Stomach smooth muscle (tissue), 2 donors: ENCODE measurements around the gene TLR6.

Experiments
- H3K27ac ChIP-seq: one replicate; pipeline ENCODE4 v1.7.0; 2013; ENCODE audit warnings: mild to moderate bottlenecking, low read length, inconsistent platforms
- H3K27me3 ChIP-seq, 2 donors: one replicate each; pipeline ENCODE4 v1.7.0; 2013; ENCODE audit warnings: low read length in 2 of 2; ENCODE audit not compliant: insufficient read depth in 2 of 2, control insufficient read depth in 1 of 2
- H3K36me3 ChIP-seq, 2 donors: one replicate each; pipeline ENCODE4 v1.7.0; 2013; ENCODE audit warnings: low read length in 2 of 2; ENCODE audit not compliant: control insufficient read depth in 2 of 2, insufficient read depth in 2 of 2
- H3K4me1 ChIP-seq: one replicate; pipeline ENCODE4 v1.7.0; 2013; ENCODE audit warnings: low read length; ENCODE audit not compliant: control insufficient read depth, insufficient read depth
- H3K4me3 ChIP-seq, 2 donors: one replicate each; pipeline ENCODE4 v1.7.0; 2013; ENCODE audit warnings: low read length in 2 of 2
- H3K9ac ChIP-seq, 2 donors: one replicate each; pipeline ENCODE4 v1.7.0; 2013; ENCODE audit warnings: low read length in 2 of 2, mild to moderate bottlenecking in 1 of 2
- H3K9me3 ChIP-seq, 2 donors: one replicate each; pipeline ENCODE4 v1.7.0; 2013; ENCODE audit warnings: low read length in 2 of 2; ENCODE audit not compliant: control insufficient read depth in 2 of 2
- donor health status: healthy.
- donor health status: Pancreatic carcinoma.

The TLR6 gene

DNA sequence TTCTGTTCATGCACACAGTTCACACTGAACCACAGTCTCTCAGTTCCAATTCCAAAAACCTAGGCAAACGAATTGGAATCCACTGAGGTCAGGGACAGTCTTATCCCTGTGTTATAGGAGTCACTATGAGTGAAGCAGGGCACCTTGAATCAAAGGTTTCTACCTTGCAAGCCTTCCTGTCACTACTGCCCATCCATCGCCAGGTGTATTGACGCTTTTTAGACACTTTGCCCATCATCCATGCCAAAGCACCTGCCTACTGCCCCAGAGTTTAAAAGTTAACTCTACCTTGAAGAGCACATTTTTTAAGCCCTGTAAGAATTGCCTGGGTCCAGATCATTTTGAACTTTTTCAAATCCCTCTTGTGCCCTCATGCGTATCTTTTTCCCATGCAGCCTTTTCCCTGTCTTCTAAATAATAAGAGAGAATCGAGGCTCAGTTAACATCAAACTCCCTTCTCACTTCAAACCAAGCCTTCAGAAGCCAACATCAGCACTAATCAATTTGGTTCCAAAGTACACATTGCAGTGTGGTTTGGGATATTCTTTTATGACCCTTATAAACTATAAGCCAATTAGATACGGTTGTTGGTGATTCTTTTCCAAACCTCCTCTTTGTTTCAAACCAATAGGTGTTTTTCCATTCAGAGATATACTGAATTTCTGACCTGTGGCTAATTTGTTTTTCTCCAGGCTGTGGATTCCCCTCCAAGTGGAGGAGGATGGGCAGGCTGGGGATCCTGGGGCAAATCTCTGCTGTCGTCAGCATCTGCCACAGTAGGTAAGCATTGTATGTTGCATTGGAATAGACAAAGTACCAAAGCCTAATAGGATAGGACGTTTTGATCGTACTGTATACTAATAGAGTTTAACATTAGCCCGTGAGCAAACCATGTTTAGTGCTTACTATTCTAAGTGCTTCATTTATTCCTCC lies 34.7 kb upstream of the TLR6 start:
- peaks cover 4% of the 10 kb centered on the region for H3K4me1 ChIP-seq
- peaks cover 16 to 33% of the 10 kb centered on the region in 2 donors for H3K36me3 ChIP-seq
- H3K27ac ChIP-seq: no peak overlapping the region
- H3K9ac ChIP-seq: no peak overlapping the region
- no peaks in the 10 kb centered on the region for H3K9me3 ChIP-seq
- H3K27me3 ChIP-seq: no peaks in the 10 kb centered on the region
- no peak overlapping the region for H3K4me3 ChIP-seq

DNA sequence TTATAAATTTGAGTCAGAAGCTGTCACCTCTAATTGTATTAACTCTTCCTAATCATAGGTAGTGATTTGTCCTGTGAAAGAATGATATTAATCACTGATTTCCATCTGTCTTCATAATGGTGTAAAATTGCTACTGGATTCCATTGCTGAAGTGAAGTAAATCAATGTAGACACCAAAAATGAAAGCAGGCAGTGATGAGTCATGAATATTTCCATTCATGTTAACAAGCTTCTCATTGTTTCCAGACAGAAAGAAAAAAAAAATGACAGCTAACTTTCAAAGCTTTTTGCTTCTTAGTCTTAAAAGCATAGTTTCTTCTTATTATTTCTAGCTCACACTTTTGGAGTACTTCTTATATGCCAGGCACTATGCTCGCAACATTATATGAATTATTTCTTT lies 32.5 kb upstream of the TLR6 start:
- Histone ChIP-seq H3K27ac (no peak overlapping the region), H3K4me3 (no peak overlapping the region), H3K4me1 (peaks cover 4% of the 10 kb centered on the region), H3K9ac (peak overlapping the region in 1 of 2 donors; percentile 10), H3K27me3 (no peaks in the 10 kb centered on the region), H3K9me3 (no peaks in the 10 kb centered on the region), H3K36me3 (peaks cover 4 to 22% of the 10 kb centered on the region in 2 donors)

DNA sequence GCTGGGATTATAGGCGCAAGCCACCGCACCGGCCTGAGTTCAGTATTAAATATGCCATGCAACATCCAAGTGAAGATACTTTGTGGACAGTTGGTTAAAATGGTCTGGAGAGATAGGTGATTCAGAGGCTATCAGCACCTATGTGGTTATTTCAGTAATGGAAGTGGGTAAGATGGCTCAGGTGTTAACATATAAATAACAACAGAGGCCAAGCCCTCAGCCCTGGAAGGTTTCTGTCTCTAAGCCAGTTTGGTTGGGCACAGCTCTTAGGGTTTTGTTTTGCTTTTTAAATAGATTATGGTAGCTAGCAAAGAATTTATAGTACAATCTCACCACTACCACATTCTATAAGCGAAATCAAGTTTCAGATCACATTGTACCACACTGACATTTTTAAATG lies 27.6 kb upstream of the TLR6 start:
- Histone ChIP-seq H3K27ac (no peak overlapping the region), H3K4me3 (no peak overlapping the region), H3K4me1 (no peaks in the 10 kb centered on the region), H3K9me3 (no peaks in the 10 kb centered on the region), H3K27me3 (no peaks in the 10 kb centered on the region), H3K9ac (no peak overlapping the region), H3K36me3 (peaks cover 13 to 20% of the 10 kb centered on the region in 2 donors)

DNA sequence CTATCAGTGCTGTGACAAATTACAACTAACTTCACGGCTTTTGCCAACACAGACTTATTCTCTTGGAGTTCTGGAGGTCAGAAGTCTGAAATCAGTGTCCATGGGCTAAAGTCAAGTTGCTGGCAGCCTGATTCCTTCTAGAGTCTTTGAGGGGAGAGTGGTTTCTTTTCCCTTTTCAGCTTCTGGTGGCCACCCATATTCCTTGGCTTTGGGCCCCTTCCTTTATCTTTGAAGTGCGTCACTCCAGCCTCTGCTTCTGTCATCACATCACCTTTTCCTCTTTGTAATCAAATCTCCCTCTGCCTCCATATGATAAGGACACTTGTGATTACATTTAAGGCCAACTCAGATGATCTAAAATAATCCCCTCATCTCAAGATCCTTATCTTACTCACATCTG lies 20.0 kb upstream of the TLR6 start:
- Histone ChIP-seq H3K27ac (no peak overlapping the region), H3K4me1 (no peaks in the 10 kb centered on the region), H3K27me3 (no peaks in the 10 kb centered on the region), H3K4me3 (no peak overlapping the region), H3K36me3 (peaks cover 17 to 25% of the 10 kb centered on the region in 2 donors), H3K9me3 (no peaks in the 10 kb centered on the region), H3K9ac (no peak overlapping the region)

DNA sequence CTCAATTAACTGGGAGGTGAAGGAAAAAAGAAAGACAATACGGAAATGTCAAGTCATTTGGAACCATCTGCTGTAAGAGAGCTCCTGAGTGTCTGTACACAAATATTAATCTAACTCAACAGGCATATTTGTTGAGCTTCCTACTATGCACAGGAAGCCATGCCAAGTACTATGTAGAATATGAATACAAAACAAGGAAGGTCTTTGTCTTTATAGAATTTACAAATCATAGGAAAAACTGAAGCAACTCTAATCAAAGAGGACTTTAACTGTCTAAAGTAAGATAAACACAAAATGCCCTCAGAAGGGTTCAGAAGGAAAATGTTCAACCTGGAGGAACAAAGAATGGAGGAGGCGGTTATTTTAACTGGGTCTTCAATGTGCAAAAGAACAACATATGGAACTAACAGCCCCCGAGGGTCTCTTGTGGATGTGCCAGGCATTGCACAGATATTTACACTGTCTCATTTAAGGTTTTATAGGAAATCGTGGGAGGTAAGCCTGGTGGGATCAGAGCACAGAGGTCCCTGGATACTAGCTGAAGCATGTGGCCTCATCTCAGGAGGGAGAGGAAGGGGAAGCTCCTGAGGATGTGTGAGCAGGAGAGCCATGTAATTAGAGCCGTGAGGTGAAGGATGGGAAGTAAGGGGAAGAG lies 16.8 kb upstream of the TLR6 start:
- no peak overlapping the region for H3K27ac ChIP-seq
- no peak overlapping the region for H3K4me3 ChIP-seq
- H3K9ac ChIP-seq: no peak overlapping the region
- no peaks in the 10 kb centered on the region for H3K9me3 ChIP-seq
- peaks cover 3 to 16% of the 10 kb centered on the region in 2 donors for H3K36me3 ChIP-seq
- no peaks in the 10 kb centered on the region for H3K27me3 ChIP-seq
- peaks cover 23% of the 10 kb centered on the region for H3K4me1 ChIP-seq

DNA sequence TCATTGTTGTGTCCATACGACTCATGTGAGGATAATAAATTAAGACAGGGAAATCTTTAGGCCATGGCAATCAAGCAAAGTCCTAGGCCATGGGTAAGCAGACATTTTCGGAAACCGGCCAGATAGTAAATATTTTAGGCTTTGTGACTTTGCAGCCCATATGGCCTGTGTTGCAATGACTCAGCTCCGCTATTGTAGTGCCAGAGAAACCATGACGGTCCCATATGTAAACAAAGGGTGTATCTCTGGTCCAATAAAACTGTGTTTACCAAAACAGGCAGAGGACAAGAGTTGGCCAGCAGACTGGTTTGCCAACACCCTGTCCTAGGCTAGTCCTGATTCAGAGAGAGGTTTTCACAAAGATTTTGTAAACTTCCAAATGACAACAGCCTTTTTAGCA lies 16.0 kb upstream of the TLR6 start:
- no peaks in the 10 kb centered on the region for H3K9me3 ChIP-seq
- H3K36me3 ChIP-seq: peaks cover 0 to 13% of the 10 kb centered on the region in 2 donors
- no peak overlapping the region for H3K9ac ChIP-seq
- peaks cover 29% of the 10 kb centered on the region for H3K4me1 ChIP-seq
- H3K27ac ChIP-seq: peak overlapping the region; percentile 42
- H3K27me3 ChIP-seq: no peaks in the 10 kb centered on the region
- H3K4me3 ChIP-seq: no peak overlapping the region

DNA sequence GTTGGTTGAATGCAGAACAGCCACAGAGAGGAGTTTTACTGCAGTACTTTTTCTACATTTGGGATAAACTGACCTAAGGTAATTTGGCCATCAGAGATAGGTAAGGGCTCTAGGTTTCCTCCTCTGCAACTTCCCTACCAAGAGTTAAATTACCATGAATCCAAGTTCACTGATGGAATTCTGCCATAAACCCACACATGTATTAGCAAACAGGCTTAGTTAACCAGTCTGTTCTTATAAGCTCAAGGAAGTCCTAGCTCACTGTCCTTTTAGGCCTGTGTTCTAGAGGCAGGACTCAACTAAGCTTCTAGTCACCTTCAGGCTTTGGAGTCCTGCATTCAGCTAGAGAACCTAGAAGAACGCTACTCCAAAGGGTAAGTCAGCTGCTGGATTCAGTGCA lies 15.0 kb upstream of the TLR6 start:
- no peak overlapping the region for H3K9ac ChIP-seq
- H3K4me3 ChIP-seq: no peak overlapping the region
- H3K27ac ChIP-seq: peak overlapping the region; percentile 3
- H3K36me3 ChIP-seq: peaks cover 0 to 9% of the 10 kb centered on the region in 2 donors
- no peaks in the 10 kb centered on the region for H3K27me3 ChIP-seq
- H3K4me1 ChIP-seq: peaks cover 34% of the 10 kb centered on the region
- no peaks in the 10 kb centered on the region for H3K9me3 ChIP-seq

DNA sequence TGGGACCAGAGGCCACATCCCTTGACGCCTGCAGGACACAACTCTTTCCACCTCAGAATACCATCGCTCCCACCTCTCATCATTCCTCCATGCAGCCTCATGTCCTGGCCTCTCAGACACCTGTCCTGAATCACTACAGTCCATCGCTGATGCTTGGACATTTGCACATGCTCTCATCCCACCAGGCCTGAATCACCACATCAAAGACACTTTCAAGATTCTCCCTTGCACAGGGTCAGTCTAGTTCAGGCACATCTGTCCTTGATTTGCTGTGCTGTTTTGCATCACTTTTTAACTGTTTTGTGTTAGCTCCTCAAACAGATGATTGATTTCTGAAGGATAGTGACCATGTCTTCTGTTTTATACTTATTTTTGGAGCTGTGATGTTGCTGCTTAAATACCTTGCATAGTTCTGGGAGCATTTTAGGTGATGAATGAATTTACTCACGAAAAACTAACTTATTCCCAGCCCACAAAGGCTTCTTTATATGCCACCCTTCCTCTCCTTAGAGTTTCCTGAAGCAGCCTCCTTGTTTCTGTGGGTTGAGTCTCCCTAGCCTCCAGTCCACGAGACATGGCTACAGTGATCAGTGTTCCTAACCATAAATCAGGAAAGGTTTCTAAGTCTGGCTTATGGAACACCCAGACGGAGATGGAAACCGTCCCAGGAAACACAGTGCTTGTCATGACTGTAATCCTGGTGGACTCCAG lies 13.6 kb upstream of the TLR6 start:
- Histone ChIP-seq H3K36me3 (peaks cover 0 to 9% of the 10 kb centered on the region in 2 donors), H3K4me1 (peaks cover 34% of the 10 kb centered on the region), H3K27me3 (no peaks in the 10 kb centered on the region), H3K27ac (peak overlapping the region; percentile 94), H3K4me3 (peak overlapping the region in 1 of 2 donors; percentile 22), H3K9ac (peak overlapping the region in 1 of 2 donors; percentile 21), H3K9me3 (no peaks in the 10 kb centered on the region)

DNA sequence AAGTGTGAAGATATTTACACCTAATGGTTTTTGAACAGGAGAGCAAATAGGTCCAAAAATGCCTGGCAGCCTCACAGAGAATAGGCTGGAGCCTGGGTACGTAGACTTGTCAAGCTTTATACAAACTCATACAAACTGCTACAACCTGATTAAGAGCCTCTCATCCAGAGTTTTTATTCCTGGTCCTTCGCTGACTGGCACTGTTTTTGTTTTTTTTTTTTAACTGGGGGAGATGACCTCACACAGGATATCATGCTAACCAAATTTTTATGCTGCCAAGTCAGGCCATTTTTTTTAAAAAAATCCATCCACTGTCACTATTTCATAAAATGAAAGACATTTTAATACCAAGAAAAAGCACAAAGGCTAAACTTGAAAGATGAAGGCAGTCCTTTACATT lies 12.9 kb upstream of the TLR6 start:
- Histone ChIP-seq H3K27ac (peak overlapping the region; percentile 94), H3K4me3 (peak overlapping the region; percentile 80 to 89), H3K27me3 (no peaks in the 10 kb centered on the region), H3K9ac (peak overlapping the region; percentile 93 to 94), H3K9me3 (no peaks in the 10 kb centered on the region), H3K4me1 (peaks cover 34% of the 10 kb centered on the region), H3K36me3 (peaks cover 0 to 9% of the 10 kb centered on the region in 2 donors)

DNA sequence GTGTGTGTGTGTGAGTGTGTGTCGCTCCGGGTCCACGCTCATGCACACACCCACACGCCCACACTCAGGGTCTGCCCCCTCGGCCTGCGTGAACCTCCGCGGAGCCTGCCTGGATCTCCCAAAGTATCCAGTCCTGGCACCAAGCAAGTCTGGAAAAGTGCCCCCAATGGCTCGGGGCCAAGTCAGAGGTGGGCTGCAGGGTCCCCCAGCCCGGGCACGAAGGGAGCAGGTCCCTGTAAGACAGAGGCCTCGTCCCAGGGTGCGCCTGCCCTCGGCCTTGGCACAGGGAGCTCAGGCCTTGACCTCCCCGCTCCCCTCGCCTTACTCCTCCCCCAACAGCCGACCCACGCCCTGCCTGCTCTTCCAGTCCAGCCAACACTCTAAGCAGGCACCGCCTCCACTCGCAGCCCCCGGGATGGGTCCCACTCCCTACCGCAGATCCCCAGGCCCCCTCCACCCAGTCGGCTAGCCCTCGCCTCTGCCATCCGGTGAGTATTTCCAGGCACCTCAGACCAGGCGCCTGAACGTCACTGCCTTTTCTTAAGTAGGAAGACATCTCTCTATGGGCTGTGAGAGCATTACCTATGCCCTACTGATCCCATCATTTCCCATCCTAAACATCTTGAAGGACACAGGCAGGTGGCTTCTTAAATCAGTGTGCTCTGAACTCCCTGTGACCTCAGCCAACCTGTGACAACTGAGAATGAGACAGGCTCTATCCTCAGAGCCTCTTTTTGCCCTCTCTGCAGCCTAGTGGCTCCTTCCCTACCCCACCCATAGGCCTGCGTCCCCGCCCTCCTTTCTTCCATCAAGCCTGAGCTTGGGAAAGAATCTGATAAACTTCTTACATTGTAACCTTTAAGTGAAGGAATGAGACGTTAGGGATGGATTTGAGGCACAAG lies 11.7 kb upstream of the TLR6 start:
- Histone ChIP-seq H3K9ac (peak overlapping the region; percentile 93 to 94), H3K27ac (peak overlapping the region; percentile 94), H3K36me3 (peaks cover 0 to 9% of the 10 kb centered on the region in 2 donors), H3K4me3 (peak overlapping the region; percentile 80 to 89), H3K9me3 (no peaks in the 10 kb centered on the region), H3K27me3 (no peaks in the 10 kb centered on the region), H3K4me1 (peaks cover 34% of the 10 kb centered on the region)
